Breast epithelium (tissue), 4 donors: ENCODE measurements around the gene HTR7. TPM values are rescaled to one million over a fixed set of nuclear protein-coding genes. Genes with fewer than 3 reads are reported as not detected.
"Not testable (repeated sequence)": the region's sequence is repeated elsewhere in the genome, so short reads cannot be mapped to it uniquely, and the experiment has no call there.

ENCODE experiments used
- DNase-seq, 2 donors: peaks; one replicate each; pipeline ENCODE4 v3.0.0-alpha.2; 2019; ENCODE audit warnings: low spot score in 2 of 2
- H3K27ac ChIP-seq, 2 donors: fragments of 200-600 bp; sonication (generic) in 1 of 2; one replicate each; pipeline ENCODE4 v1.5.1; 2016 to 2019; ENCODE audit warnings: mild to moderate bottlenecking in 1 of 2
- H3K27me3 ChIP-seq, 2 donors: fragments of 200-600 bp; sonication (generic) in 1 of 2; one replicate each; pipeline versions ENCODE4 v1.5.1 to v1.6.0; 2017 to 2019; ENCODE audit warnings: control low read depth in 1 of 2, mild to moderate bottlenecking in 1 of 2
- H3K36me3 ChIP-seq: fragments of 200-600 bp; one replicate; pipeline ENCODE4 v1.5.1; 2019
- H3K4me1 ChIP-seq, 2 donors: fragments of 200-600 bp; sonication (generic); one replicate each; pipeline ENCODE4 v1.5.1; 2016 to 2019; ENCODE audit warnings: control low read depth in 1 of 2
- H3K4me3 ChIP-seq, 3 donors: fragments of 200-600 bp; sonication (generic); 1 replicate in 2 of 3; 2 replicates in 1 of 3; pipeline ENCODE4 v1.5.1; 2016 to 2019; ENCODE audit warnings: mild to moderate bottlenecking in 3 of 3, moderate library complexity in 2 of 3
- H3K9me3 ChIP-seq, 2 donors: fragments of 200-600 bp; sonication (generic) in 1 of 2; one replicate each; pipeline ENCODE4 v1.5.1; 2016 to 2019; ENCODE audit warnings: control low read depth in 1 of 2
- CTCF ChIP-seq, 3 donors: fragments of 450-650 bp; IDR thresholded peaks; one replicate each; pipeline ENCODE4 v1.5.1; 2016 to 2017; ENCODE audit warnings: antibody characterized with exemption in 3 of 3, mild to moderate bottlenecking in 3 of 3, moderate library complexity in 3 of 3
- POLR2A ChIP-seq: fragments of 450-650 bp; IDR thresholded peaks from one replicate; pipeline ENCODE4 v1.6.1; 2016; ENCODE audit warnings: antibody characterized with exemption, mild to moderate bottlenecking, moderate library complexity
- POLR2AphosphoS5 ChIP-seq, 3 donors: sonication (generic); formaldehyde crosslinking; IDR thresholded peaks; one replicate each; pipeline ENCODE4 v1.6.1; 2017; ENCODE audit warnings: antibody characterized with exemption in 3 of 3
- intact Hi-C: fragments of 100-400 bp; cut with DNase I; formaldehyde crosslinking; loops from one replicate; pipeline ENCODE4 v1.15.1; 2023; ENCODE audit warnings: low total_unique reads
- total RNA-seq, 3 donors: library from RNA; depleted of rRNA; stranded (reverse); fragments of >200 nt; gene quantifications; one replicate each; pipeline ENCODE4 v1.1.0, GENCODE V29; 2016

HTR7 gene
- total RNA-seq, 3 donors from 2014 or later = 0.66 to 1.8 (median 1.8) TPM

- not testable (repeated sequence) for H3K9me3 ChIP-seq
Observed at GRCh38 chr10:90880059-90880719, 22.4 kb upstream of the HTR7 start.

GRCh38 chr10:90879062-90879461, 21.2 kb upstream of the HTR7 start:
- Histone ChIP-seq H3K36me3 (no peaks in the 10 kb centered on the region), H3K4me3 (no peak overlapping the region), H3K27ac (no peak overlapping the region), H3K27me3 (no peaks in the 10 kb centered on the region), H3K4me1 (no peaks in the 10 kb centered on the region), H3K9me3 (no peaks in the 10 kb centered on the region)
- no peak for DNase-seq
- intact Hi-C loops = no loop called here
- TF ChIP-seq CTCF (IDR thresholded peaks at IDR 0.05) (no peak), POLR2A (no peak), POLR2AphosphoS5 (IDR thresholded peaks at IDR 0.05) (no peak)

More at GRCh38 chr10:90880059-90880719, 22.4 kb upstream of the HTR7 start:
- peak in 2 of 3 donors; percentile 30 to 52 for TF ChIP-seq CTCF (IDR thresholded peaks at IDR 0.05)
- H3K4me3 ChIP-seq, intact Hi-C loops, H3K27ac ChIP-seq, H3K36me3 ChIP-seq, H3K27me3 ChIP-seq, H3K4me1 ChIP-seq, DNase-seq: not testable (repeated sequence)

GRCh38 chr10:90872648-90873020, 14.8 kb upstream of the HTR7 start:
- DNase-seq = no peak
- Histone ChIP-seq H3K4me1 (peaks cover 0 to 4% of the 10 kb centered on the region in 2 donors), H3K27me3 (no peaks in the 10 kb centered on the region), H3K27ac (no peak overlapping the region), H3K36me3 (no peaks in the 10 kb centered on the region), H3K9me3 (no peaks in the 10 kb centered on the region), H3K4me3 (peak overlapping the region; percentile 73 to 78 (median 77))
- TF ChIP-seq CTCF (IDR thresholded peaks at IDR 0.05) (no peak), POLR2AphosphoS5 (IDR thresholded peaks at IDR 0.05) (no peak), POLR2A (no peak)
- intact Hi-C loops = no loop called here

- Histone ChIP-seq H3K9me3 (no peaks in the 10 kb centered on the region), H3K4me1 (peaks cover 0 to 4% of the 10 kb centered on the region in 2 donors), H3K4me3 (peak within 1 kb of the TSS; percentile 73 to 78 (median 77)), H3K27me3 (no peaks in the 10 kb centered on the region), H3K36me3 (no peaks in the 10 kb centered on the region), H3K27ac (peak within 1 kb of the TSS; percentile 72 to 79)
- peak; percentile 77 to 83 for DNase-seq
- intact Hi-C loops = no loop called here
- TF ChIP-seq POLR2A = peak; percentile 32
- TF ChIP-seq POLR2AphosphoS5 (IDR thresholded peaks at IDR 0.05) = peak in 2 of 3 donors; percentile 52 to 63
- no peak for TF ChIP-seq CTCF (IDR thresholded peaks at IDR 0.05)
Observed at GRCh38 chr10:90871766-90872647, 14.2 kb upstream of the HTR7 start, which contains the start of gene RPP30. TSS of gene RPP30 (plus strand) at chr10:90871974. CDS start at chr10:90871987, 13 bp downstream.

GRCh38 chr10:90871279-90871765, 13.5 kb upstream of the HTR7 start:
- Histone ChIP-seq H3K4me1 (peaks cover 0 to 4% of the 10 kb centered on the region in 2 donors), H3K4me3 (peak overlapping the region; percentile 73 to 78 (median 77)), H3K9me3 (no peaks in the 10 kb centered on the region), H3K27me3 (no peaks in the 10 kb centered on the region), H3K27ac (peak overlapping the region; percentile 72 to 79), H3K36me3 (no peaks in the 10 kb centered on the region)
- DNase-seq = no peak
- peak in 1 of 3 donors; percentile 13 for TF ChIP-seq CTCF (IDR thresholded peaks at IDR 0.05)
- no peak for TF ChIP-seq POLR2AphosphoS5 (IDR thresholded peaks at IDR 0.05)
- intact Hi-C loops = no loop called here
